Endodermal cell (in vitro differentiated cells): ENCODE data around the gene ARSJ. TPM values are rescaled to one million over a fixed set of nuclear protein-coding genes. Genes with fewer than 3 reads are reported as not detected.

Experiments used
- DNase-seq: peaks from one replicate; pipeline ENCODE4 v3.0.0-alpha.2; 2017
- H3K27ac ChIP-seq: 2 replicates; pipeline ENCODE4 v1.5.1; 2013; ENCODE audit warnings: mild to moderate bottlenecking, low read depth, low read length, moderate library complexity
- H3K27me3 ChIP-seq: 2 replicates; pipeline ENCODE4 v1.6.1; 2013; ENCODE audit warnings: mild to moderate bottlenecking, low read length, moderate library complexity; ENCODE audit not compliant: insufficient read depth, control insufficient read depth, poor library complexity, severe bottlenecking
- H3K36me3 ChIP-seq: 2 replicates; pipeline ENCODE4 v1.7.0; 2013; ENCODE audit warnings: mild to moderate bottlenecking, low read length, moderate library complexity; ENCODE audit not compliant: control insufficient read depth, insufficient read depth
- H3K4me1 ChIP-seq: one replicate; pipeline ENCODE4 v1.7.0; 2013; ENCODE audit warnings: low read length; ENCODE audit not compliant: control insufficient read depth, insufficient read depth
- H3K4me3 ChIP-seq: 2 replicates; pipeline ENCODE4 v1.5.1; 2013; ENCODE audit warnings: mild to moderate bottlenecking, low read length, moderate library complexity
- H3K9ac ChIP-seq: 2 replicates; pipeline ENCODE4 v1.6.1; 2013; ENCODE audit warnings: mild to moderate bottlenecking, low read length, moderate library complexity; ENCODE audit not compliant: poor library complexity, severe bottlenecking; ENCODE audit errors: extremely low read depth
- H3K9me3 ChIP-seq: 2 replicates; pipeline ENCODE4 v1.6.1; 2013; ENCODE audit warnings: mild to moderate bottlenecking, low read length, moderate library complexity; ENCODE audit not compliant: control insufficient read depth
- H3K27ac Mint-ChIP-seq: 2 replicates; pipeline ENCODE4 v1.8.0; 2020; ENCODE audit warnings: mixed read lengths
- H3K27me3 Mint-ChIP-seq: 2 replicates; pipeline ENCODE4 v1.8.0; 2021; ENCODE audit warnings: mild to moderate bottlenecking, mixed read lengths; ENCODE audit not compliant: insufficient read depth
- H3K36me3 Mint-ChIP-seq: 2 replicates; pipeline ENCODE4 v1.8.0; 2020; ENCODE audit warnings: low read depth, mixed read lengths
- H3K4me1 Mint-ChIP-seq: 2 replicates; pipeline ENCODE4 v1.8.0; 2020; ENCODE audit warnings: mixed read lengths
- H3K4me3 Mint-ChIP-seq: 2 replicates; pipeline ENCODE4 v1.8.0; 2020; ENCODE audit warnings: mild to moderate bottlenecking, moderate library complexity, mixed read lengths
- H3K9me3 Mint-ChIP-seq: 2 replicates; pipeline ENCODE4 v1.8.0; 2020; ENCODE audit warnings: mild to moderate bottlenecking, mixed read lengths
- WGBS, 2 experiments: methylation state at CpG; one replicate each; pipeline versions ENCODE4 v1.1.5 to v1.1.7; 2013; ENCODE audit warnings: missing lambda C conversion rate in 2 of 2, mixed read lengths in 1 of 2; ENCODE audit not compliant: insufficient coverage in 1 of 2, insufficient read length in 1 of 2; 5-methylcytosine and 5-hydroxymethylcytosine counted together
- total RNA-seq, 2 donors: library from RNA; stranded (reverse); fragmentation: NEBNext Ultra II Directional in 1 of 2; extraction: Animal tissue kit (Norgen Biotek cat#: 25700) in 1 of 2; gene quantifications; 2 replicates in 1 of 2; 3 replicates in 1 of 2; pipeline ENCODE4 v1.2.1, GENCODE V29; 2021
- TF ChIP-seq, protein P1 (sequence below): fragments of 200-600 bp; sonication (generic); conservative IDR thresholded peaks from 2 replicates; pipeline ENCODE4 v1.5.0; 2021; ENCODE audit warnings: antibody characterized with exemption, mild to moderate bottlenecking

Gene ARSJ
- total RNA-seq, 2 donors from 2014 or later = 0.35 to 0.77 TPM

DNA sequence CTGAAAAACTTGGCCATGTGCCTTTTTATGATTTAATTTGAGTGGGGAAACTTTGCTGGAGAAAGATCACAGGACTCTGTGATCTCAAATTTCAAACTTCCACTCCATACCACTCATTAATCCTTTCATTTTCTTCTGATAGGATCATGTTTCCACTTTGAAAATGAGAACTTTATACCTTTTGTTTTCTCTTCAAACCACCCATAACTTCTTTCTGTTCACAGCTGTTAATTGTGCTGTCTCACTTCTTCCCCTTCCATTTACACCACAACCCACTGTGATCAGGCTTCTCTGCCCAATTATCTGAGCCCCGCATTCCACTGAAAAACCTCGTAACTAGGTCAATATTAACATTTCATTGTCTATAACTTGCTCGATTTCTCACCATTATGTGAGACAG lies 47.0 kb upstream of the ARSJ start:
- Mint-ChIP-seq H3K4me1 (no peaks in the 10 kb centered on the region), H3K9me3 (no peaks in the 10 kb centered on the region), H3K27ac (no peak overlapping the region), H3K4me3 (no peak overlapping the region), H3K27me3 (no peaks in the 10 kb centered on the region), H3K36me3 (no peaks in the 10 kb centered on the region)
- Histone ChIP-seq H3K27me3 (no peaks in the 10 kb centered on the region), H3K4me1 (no peaks in the 10 kb centered on the region), H3K36me3 (no peaks in the 10 kb centered on the region), H3K27ac (no peak overlapping the region), H3K9me3 (no peaks in the 10 kb centered on the region), H3K4me3 (no peak overlapping the region), H3K9ac (no peak overlapping the region)
- TF ChIP-seq, protein P1, sequence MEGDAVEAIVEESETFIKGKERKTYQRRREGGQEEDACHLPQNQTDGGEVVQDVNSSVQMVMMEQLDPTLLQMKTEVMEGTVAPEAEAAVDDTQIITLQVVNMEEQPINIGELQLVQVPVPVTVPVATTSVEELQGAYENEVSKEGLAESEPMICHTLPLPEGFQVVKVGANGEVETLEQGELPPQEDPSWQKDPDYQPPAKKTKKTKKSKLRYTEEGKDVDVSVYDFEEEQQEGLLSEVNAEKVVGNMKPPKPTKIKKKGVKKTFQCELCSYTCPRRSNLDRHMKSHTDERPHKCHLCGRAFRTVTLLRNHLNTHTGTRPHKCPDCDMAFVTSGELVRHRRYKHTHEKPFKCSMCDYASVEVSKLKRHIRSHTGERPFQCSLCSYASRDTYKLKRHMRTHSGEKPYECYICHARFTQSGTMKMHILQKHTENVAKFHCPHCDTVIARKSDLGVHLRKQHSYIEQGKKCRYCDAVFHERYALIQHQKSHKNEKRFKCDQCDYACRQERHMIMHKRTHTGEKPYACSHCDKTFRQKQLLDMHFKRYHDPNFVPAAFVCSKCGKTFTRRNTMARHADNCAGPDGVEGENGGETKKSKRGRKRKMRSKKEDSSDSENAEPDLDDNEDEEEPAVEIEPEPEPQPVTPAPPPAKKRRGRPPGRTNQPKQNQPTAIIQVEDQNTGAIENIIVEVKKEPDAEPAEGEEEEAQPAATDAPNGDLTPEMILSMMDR = no peak
- WGBS, 2 experiments = 91 to 93% methylated on average over 3 of the region's 3 CpGs
- DNase-seq = no peak

DNA sequence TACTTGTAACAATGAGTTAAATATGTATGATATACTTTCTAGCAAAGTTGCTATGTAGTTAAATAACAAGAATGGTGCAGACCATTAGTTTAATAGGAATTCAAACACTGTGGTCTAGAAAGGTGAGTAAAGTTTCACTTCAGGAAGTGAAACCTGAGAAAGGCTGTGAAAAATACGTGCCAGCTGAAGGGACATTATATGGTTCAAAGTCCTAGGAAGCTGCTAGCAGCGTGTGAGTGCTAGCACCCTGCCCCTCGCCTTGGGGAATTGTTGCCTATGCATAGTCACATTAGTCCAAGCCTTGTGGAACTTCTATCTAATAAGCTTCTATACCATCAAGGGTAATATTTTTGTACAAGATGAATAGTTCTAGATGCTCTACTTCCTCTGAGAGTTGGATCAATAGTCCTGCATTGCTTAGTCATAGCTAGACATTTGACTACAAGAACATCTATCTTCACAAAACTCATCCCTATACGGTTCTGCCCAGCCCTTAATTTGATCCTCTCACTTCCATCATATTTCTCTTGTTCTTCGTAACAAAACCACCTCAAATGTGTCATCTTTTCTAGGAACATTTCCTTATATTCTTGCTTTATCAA lies 45.8 kb upstream of the ARSJ start:
- 89 to 93% methylated on average over 5 of the region's 5 CpGs for WGBS, 2 experiments

DNA sequence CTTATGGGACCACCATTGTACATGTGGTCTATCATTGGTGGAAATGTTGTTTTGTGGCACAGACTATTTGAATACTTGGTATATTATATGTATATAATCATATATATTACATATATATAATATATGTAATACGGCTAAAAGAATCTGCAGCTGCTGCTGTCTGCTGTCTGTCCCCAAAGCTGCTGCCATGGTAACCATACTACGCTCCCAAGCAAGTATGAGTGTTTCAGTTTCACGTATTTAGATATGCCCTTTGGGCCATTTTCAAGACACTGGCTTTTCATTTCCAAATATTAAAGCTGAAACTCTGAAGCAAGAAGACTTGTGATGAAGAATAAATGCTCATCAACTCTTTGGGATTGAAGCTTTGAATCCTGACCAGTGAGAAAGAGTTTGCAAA lies 42.0 kb upstream of the ARSJ start:
- H3K9ac ChIP-seq = no peak overlapping the region
- Mint-ChIP-seq H3K4me1 (no peaks in the 10 kb centered on the region), H3K27ac (no peak overlapping the region), H3K4me3 (no peak overlapping the region), H3K9me3 (no peaks in the 10 kb centered on the region), H3K27me3 (no peaks in the 10 kb centered on the region), H3K36me3 (no peaks in the 10 kb centered on the region)
- 93 to 100% methylated on average over 2 to 3 of the region's 3 CpGs for WGBS, 2 experiments
- H3K4me1 ChIP-seq = no peaks in the 10 kb centered on the region
- no peak overlapping the region for H3K27ac ChIP-seq
- no peaks in the 10 kb centered on the region for H3K27me3 ChIP-seq
- TF ChIP-seq, protein P1 = no peak
- DNase-seq = no peak
- H3K9me3 ChIP-seq = no peaks in the 10 kb centered on the region
- no peaks in the 10 kb centered on the region for H3K36me3 ChIP-seq
- H3K4me3 ChIP-seq = no peak overlapping the region

More for the DNA sequence above, 45.8 kb upstream of the ARSJ start:
- Mint-ChIP-seq H3K27ac (no peak overlapping the region), H3K27me3 (no peaks in the 10 kb centered on the region), H3K4me1 (no peaks in the 10 kb centered on the region), H3K36me3 (no peaks in the 10 kb centered on the region), H3K9me3 (no peaks in the 10 kb centered on the region), H3K4me3 (no peak overlapping the region)
- H3K36me3 ChIP-seq = no peaks in the 10 kb centered on the region
- H3K9me3 ChIP-seq = no peaks in the 10 kb centered on the region
- TF ChIP-seq, protein P1 = no peak
- no peak overlapping the region for H3K27ac ChIP-seq
- H3K27me3 ChIP-seq = no peaks in the 10 kb centered on the region
- H3K9ac ChIP-seq = no peak overlapping the region
- no peaks in the 10 kb centered on the region for H3K4me1 ChIP-seq
- H3K4me3 ChIP-seq = no peak overlapping the region
- DNase-seq = no peak
